GM18508 (cell line): Measurements from ENCODE around the gene TIMM23.
A peak's percentile ranks its signal among the peaks of the same experiment; 100 is the strongest.
"Not testable (repeated sequence)": the region's sequence is repeated elsewhere in the genome, so short reads cannot be mapped to it uniquely, and the experiment has no call there.

Experiments
- ATAC-seq: cut with Tn5 transposase; IDR thresholded peaks from one replicate; pipeline ENCODE4 v1.9.1; 2021; ENCODE audit warnings: moderate number of reproducible peaks; ENCODE audit not compliant: insufficient read depth, unreplicated experiment

Gene TIMM23, protein sequence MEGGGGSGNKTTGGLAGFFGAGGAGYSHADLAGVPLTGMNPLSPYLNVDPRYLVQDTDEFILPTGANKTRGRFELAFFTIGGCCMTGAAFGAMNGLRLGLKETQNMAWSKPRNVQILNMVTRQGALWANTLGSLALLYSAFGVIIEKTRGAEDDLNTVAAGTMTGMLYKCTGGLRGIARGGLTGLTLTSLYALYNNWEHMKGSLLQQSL

DNA sequence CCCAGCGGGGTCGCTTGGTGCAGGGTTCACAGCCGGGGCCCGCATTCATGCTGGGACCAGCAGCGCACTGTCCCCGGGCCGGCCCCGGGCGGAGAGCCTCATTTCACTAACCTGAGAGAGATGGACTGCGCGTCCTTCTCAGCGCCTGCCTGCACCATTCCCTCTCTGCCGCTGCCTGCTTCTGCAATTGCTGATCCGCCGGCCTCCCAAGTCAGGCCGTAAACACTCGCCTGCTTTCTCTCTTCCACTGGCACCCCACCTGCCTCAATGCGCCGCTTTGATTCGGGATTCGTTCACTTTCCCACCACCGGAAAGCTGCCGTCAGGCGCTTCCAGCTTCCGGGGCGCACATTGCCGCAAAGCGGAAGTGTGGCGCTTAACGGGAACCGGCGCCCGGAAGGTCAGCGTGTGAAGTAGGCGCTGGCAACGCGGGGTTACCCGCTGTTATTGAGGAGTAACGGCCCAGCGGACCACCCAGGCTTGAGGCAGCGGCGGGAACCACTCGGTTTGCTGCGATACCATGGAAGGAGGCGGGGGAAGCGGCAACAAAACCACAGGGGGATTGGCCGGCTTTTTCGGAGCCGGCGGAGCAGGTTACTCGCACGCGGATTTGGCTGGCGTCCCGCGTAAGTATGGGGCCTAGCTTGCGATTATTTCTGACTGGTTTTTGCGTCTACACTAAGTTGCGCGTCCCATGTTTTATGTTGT lies at the start of gene TIMM23:
TSS of gene TIMM23 (plus strand) at position 384 of the 707 bp plus-strand sequence. CDS start at position 520, 136 bp downstream.
- peak; percentile 42 for ATAC-seq

DNA sequence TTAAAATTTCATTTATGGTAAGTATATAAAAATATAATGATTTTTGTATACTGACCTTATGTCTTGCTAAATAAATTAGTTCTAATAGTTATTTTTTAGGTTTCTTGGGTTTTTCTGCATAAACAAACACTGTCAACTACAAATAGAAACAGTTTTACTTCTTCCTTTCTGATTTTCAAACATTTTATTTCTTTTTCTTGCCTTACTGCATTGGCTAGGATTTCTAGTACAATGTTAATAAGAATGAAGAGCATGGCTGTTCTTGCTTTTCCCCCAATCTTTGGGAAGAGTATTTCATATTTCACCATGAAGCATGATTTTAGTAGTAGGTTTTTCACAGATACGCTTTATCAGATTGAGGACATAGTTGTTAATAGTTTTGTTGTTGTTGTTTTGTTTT lies 45.5 kb upstream of the TIMM23 start:
- not testable (repeated sequence) for ATAC-seq

DNA sequence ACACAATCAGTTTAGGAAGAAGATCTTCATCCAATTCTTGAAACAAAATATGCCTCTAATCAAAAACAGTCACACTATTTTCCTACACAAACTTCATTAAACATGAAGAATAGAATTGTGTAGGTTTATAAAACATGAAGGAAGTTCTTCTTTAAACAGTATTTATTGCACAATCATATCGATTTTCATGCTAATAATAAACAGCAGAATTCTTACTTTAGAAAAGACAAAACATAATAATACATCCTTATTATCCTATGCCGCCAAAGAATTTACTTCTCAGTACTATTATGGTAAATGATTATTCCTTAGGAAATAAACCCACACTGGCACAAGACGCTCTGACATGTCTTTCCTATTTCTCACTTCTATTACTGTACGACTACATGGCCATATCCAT lies 41.0 kb upstream of the TIMM23 start:
- ATAC-seq = not testable (repeated sequence)

- ATAC-seq = not testable (repeated sequence)
Measured at GRCh38 chr10:45934788-45935187, 37.5 kb upstream of the TIMM23 start.

GRCh38 chr10:45939176-45939697 lies 33.1 kb upstream of the TIMM23 start:
- ATAC-seq = not testable (repeated sequence)

DNA sequence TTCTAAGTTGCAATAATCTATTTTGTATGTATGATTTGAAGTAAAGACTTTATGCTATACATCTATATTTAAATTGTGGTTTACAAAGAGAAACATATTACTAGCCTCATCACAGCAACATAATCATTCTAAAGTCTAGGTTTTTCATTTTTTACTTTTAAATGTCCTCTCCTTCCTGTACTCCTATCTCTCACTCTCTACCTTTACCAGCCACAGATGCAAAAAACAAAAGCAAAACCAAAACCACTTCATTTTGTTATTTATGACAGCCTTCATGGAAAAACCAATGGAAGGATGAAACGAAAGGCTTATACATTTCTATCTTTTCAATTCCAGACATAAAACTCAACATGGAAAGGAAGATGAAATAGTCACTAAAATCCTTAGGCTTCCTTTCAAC lies 31.1 kb upstream of the TIMM23 start:
- not testable (repeated sequence) for ATAC-seq

DNA sequence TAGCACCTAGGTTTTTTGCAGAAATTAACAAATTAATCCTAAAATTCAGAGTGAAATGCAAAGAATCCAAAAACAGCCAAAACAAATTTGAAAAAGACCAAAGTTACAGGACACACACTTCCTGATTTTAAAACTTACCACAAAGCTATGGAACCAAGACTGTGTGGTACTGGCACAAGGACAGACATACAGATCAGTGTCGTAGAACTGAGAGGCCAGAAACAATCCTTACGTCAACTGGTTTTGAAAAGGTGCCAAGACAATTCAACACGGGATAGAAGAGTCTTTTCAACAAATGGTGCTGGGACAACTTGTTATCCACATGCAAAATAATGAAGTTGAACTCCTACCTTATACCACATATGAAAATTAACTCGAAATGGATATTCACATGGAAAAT lies 26.8 kb upstream of the TIMM23 start:
- ATAC-seq = not testable (repeated sequence)

- ATAC-seq = not testable (repeated sequence)
Measured at GRCh38 chr10:45947363-45947762, 24.9 kb upstream of the TIMM23 start.

DNA sequence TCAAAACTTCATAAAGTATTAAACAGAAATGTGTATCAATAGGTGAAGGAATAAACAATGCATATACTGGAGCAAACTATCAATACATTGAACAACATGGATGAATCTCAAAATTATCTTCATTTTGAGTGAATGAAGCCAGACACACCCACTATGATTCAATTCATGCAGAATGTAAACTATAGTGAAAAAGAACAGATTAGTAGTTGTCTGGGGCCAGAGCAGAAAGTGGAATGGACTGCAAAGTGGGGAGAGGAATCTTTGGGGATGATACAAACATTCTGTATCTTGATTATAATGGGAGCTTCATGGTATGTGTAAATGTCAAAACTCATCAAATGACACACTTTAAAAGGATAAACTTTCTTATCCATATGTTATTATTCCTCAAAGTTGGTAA lies 23.5 kb upstream of the TIMM23 start:
- not testable (repeated sequence) for ATAC-seq

DNA sequence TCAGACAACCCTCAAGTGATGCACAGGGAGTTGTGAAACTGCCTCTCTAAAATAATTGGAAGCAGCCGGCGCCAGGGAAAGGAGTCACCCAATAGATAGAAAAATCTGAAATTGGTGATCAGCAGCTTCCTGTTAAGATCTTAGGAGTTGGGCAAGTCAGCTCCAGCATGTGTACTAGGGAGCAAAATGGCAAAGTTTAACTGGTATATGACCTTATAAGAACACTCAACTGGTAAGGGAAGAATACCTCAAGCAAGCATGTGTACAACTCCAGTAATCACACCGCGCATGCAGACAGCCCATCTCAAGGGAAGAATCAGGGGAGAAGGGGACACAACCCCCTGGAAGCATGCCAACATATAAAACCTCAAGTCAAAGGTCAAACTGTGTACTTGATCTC lies 17.9 kb upstream of the TIMM23 start:
- not testable (repeated sequence) for ATAC-seq

DNA sequence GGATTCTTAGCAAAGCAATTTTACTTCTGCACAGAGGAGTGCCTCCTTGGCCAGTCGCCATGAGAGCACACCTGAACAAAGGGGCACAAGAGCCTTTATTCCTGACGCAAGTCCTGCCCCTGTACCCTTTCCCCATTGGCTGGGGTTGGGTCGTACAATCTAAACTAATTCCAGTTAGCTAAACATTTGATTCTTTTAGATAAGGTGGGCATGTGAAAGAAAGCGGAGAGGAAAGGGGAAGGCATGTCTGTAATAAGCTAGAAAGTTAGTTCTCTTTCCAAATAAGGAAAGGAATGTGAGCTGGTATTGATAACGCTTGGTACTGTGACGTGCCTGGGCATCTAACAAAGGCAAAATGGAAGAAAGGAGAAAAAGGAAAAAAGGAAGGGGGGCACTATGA lies 15.7 kb upstream of the TIMM23 start:
- not testable (repeated sequence) for ATAC-seq

DNA sequence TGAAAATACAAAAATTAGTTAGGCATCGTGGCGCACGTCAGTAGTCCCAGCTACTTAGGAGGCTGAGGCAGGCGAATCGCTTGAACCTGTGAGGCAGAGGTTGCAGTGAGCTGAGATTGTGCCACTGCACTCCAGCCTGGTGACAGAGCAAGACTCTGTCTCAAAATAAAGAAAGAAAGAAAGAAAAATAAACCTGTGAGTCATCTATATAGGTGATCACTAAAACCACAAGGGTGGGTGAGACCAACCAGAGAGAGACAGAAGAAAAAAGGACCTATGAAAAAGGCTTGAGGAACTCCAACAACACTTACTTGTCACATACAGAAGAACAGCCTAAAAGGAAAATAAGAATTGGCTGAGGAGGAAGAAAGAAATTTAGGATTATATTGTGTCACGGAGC lies 14.4 kb upstream of the TIMM23 start:
- ATAC-seq = not testable (repeated sequence)

DNA sequence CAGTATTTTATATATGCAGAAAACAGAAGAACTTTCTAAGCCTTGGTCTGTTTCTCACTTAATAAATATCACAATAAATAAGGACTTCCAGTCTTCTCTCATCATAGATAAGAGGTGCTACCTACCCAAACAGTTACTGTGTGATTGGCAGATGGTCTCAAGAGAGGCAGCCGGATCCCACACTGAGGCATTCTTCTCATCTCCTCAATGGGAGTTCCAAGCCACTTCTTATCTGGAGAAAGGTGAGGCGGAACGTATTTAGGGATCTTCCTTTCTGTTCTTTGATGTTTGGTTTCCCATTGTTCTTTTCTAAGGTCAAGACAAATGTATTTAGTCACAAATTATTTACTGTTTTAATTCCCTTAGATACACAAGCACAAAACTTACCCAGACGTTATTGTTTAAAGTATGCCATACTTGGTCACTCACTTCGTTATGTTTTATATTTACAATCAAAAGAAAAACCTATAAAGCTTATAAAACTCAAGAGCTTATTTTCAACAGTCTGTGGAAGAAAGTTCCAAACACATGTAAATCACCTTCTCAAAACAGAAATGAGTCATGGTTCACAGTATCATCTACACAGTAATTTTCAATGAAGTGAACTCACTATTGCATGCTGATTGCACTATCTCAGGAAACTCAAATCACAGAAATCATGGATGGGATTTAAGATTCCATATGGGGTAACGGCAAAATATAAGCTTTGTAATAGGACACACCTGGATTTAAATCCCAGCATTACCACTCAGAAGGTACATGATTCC lies 9.4 kb upstream of the TIMM23 start:
- not testable (repeated sequence) for ATAC-seq

- ATAC-seq = not testable (repeated sequence)
Measured at GRCh38 chr10:45971019-45971418, 1.3 kb upstream of the TIMM23 start.

- peak; percentile 12 for ATAC-seq
Measured at GRCh38 chr10:45971742-45972105, 565 bp upstream of the TIMM23 start.

DNA sequence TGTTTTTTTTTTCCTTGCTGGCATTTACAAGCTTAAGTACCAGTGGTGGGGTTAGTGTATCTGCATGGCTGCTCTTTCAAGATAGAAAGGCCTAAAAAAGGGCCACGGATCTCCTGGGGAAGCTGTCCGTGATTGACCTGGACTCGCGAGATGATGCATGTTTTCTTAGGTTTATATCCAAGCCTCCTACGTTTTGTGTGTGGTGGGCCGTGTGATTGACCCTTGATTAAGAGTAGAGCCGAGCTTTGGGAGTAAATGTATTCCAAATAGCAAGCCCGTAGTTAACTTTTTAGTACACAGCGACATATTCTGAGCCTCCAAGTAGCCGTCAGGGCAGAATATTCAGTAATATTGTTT lies 502 bp downstream of the TIMM23 start:
- ATAC-seq = not testable (repeated sequence)

DNA sequence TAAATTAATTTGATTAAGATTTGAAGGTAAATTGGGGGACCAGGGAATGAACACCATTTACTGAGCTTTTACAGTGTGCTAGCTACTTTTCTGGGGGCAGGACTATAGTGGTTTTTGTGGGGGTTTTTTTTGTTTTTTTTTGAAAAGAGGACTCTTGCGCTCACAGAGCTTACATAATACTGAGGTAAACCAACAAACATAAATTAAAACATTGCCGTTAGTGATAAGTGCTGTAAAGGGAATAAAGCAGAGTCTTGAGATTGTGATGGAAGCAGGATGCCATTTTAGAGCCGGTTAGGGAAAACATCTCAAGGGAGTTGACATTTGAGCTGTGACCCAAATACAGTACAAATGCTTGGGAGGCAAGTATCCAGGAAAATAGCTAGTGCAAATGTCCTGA lies 1.8 kb downstream of the TIMM23 start:
- ATAC-seq = not testable (repeated sequence)

GRCh38 chr10:45978554-45978953 lies 6.3 kb downstream of the TIMM23 start:
- peak; percentile 53 for ATAC-seq

GRCh38 chr10:45981367-45981766 lies 9.1 kb downstream of the TIMM23 start:
- not testable (repeated sequence) for ATAC-seq

DNA sequence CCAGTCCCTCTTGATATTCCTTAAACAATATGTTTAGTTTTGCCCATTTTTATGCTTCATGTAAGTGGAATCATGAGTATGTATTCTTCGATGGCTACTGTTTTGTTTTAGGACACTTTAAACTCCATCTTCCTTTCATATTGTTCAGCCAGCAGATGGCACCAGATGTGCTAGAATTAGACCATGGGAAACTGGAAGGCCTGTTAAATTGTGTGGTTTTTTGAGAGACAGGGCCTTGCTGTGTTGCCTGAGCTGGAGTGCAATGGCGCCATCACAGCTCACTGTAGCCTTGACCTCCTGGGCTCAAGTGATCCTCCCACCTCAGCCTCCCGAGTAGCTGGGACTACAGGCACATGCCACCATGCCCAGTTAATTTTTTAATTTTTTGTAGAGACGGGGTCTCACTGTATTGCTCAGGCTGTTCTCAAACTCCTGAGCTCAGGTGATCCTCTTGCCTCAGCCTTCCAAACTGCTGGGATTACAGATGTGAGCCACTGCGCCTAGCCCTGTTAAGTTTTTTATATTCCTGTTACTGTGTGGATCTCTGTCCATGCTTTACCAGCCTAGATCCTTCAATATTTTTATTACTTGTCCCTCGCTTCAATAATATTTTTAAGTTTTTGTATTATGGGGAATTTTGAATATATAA lies 11.4 kb downstream of the TIMM23 start:
- not testable (repeated sequence) for ATAC-seq
